ENCODE results near the gene SCO2. TPM values are rescaled to one million over a fixed set of nuclear protein-coding genes. Genes with fewer than 3 reads are reported as not detected.

The SCO2 gene
- total and polyA plus RNA-seq, 4 donors = 0.37 to 9.3 (median 6.1) TPM

DNA sequence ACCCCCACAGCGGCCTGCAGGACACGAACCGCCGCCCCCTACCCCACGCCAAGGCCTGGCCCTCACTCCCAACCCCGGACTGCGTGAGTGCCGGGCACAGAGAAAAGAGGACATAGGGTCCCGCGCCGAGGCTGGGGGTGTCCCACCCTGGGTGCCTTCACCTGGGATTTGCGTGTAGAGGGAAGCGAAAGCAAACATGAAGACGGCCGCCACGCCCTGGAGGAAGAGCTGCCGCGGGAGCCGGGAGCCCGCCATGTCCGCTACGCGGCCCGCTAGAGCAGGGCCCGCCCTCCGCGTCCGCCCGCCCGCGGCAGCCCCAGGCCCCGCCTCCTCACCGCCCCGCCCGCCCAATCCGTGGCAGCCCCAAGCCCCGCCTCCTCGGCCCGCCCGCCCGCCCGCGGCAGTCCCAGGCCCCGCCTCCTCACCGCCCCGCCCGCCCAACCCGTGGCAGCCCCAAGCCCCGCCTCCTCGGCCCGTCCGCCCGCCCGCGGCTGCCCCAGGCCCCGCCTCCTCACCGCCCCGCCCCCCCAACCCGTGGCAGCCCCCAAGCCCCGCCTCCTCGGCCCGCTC is 17.9 kb downstream of the SCO2 start, which contains the start of gene LMF2:
LMF2 (minus strand) TSS at position 282 of the 570 bp plus-strand sequence; CDS start at position 255, 27 bp downstream.
- Histone ChIP-seq H3K27me3 (ENCODE audit: control insufficient read depth in 3 of 3, insufficient read depth in 3 of 3, low read length in 2 of 3) (no peaks in the 10 kb centered on the region), H3K4me1 (ENCODE audit: control insufficient read depth in 5 of 5, insufficient read depth in 5 of 5, low read length in 5 of 5) (peaks cover 7 to 20% (median 12%) of the 10 kb centered on the region in 5 donors), H3K9ac (ENCODE audit: insufficient read depth in 1 of 2, low read length in 2 of 2) (peak within 1 kb of the TSS; percentile 61 to 86), H3K4me3 (peak within 1 kb of the TSS; percentile 90), H3K36me3 (ENCODE audit: control insufficient read depth in 4 of 4, insufficient read depth in 4 of 4, low read length in 4 of 4) (peaks cover 0 to 39% (median 4%) of the 10 kb centered on the region in 4 donors), H3K9me3 (ENCODE audit: control insufficient read depth in 4 of 4, insufficient read depth in 3 of 4, low read length in 3 of 4) (no peaks in the 10 kb centered on the region), H3K27ac (ENCODE audit: low read depth in 1 of 2, low read length in 1 of 2) (peak within 1 kb of the TSS; percentile 66 to 100)
- peak; percentile 82 for ATAC-seq (ENCODE audit: insufficient read depth, low FRiP score)
- 0 to 1% methylated on average over 9 to 57 of the region's 62 CpGs for WGBS, 2 donors
- DNase-seq = peak in 1 of 3 donors; percentile 99
- TF ChIP-seq, protein P1, sequence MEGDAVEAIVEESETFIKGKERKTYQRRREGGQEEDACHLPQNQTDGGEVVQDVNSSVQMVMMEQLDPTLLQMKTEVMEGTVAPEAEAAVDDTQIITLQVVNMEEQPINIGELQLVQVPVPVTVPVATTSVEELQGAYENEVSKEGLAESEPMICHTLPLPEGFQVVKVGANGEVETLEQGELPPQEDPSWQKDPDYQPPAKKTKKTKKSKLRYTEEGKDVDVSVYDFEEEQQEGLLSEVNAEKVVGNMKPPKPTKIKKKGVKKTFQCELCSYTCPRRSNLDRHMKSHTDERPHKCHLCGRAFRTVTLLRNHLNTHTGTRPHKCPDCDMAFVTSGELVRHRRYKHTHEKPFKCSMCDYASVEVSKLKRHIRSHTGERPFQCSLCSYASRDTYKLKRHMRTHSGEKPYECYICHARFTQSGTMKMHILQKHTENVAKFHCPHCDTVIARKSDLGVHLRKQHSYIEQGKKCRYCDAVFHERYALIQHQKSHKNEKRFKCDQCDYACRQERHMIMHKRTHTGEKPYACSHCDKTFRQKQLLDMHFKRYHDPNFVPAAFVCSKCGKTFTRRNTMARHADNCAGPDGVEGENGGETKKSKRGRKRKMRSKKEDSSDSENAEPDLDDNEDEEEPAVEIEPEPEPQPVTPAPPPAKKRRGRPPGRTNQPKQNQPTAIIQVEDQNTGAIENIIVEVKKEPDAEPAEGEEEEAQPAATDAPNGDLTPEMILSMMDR (IDR thresholded peaks at IDR 0.05; ENCODE audit: control extremely low read depth, extremely low read depth) = no peak

DNA sequence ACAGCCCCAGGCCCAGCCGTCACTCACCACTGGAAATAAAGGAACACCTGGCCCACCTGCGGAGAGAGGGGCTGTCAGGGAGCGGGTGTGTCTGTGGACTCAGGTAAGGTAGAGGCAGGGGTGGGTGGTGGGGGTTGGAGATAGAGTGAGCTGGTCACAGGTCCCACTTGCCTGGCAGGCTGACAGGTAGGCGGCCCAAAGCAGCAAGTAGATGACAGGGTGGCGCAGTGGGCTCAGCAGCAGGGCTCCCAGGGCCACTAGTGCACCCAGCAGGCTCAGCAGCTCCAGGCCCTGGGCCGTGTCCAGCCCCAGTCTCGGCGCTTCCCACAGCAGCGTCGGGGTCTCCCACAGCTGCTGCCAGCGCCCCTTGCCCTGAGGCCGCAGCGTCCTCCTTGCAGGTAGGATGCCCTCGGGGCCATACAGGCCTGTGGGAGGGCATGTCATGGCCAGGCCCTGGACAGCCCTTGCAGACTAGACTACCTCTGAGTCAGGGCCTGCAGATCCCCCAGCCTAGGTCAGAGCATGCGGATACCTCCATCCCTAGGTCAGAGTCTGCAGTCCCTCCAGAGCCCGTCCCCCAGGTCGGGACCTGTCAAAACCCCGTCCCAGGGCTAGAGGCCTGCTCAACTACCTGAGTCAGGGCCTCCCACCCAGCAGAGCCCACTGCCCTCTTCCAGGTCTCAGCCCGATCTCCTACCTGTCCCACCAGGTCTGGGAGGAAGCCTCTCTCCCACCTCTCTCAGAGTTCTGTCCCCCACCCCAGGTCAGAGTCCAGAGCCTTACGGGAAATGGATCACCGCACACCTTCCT is 18.6 kb downstream of the SCO2 start:
- DNase-seq (no peak), ATAC-seq (ENCODE audit: insufficient read depth, low FRiP score) (no peak)
- Histone ChIP-seq H3K27me3 (ENCODE audit: control insufficient read depth in 3 of 3, insufficient read depth in 3 of 3, low read length in 2 of 3) (no peaks in the 10 kb centered on the region), H3K9ac (ENCODE audit: insufficient read depth in 1 of 2, low read length in 2 of 2) (peak overlapping the region; percentile 61 to 67), H3K9me3 (ENCODE audit: control insufficient read depth in 4 of 4, insufficient read depth in 3 of 4, low read length in 3 of 4) (no peaks in the 10 kb centered on the region), H3K4me3 (peak overlapping the region; percentile 88), H3K36me3 (ENCODE audit: control insufficient read depth in 4 of 4, insufficient read depth in 4 of 4, low read length in 4 of 4) (peaks cover 0 to 40% (median 5%) of the 10 kb centered on the region in 4 donors), H3K4me1 (ENCODE audit: control insufficient read depth in 5 of 5, insufficient read depth in 5 of 5, low read length in 5 of 5) (peaks cover 7 to 20% (median 12%) of the 10 kb centered on the region in 5 donors), H3K27ac (ENCODE audit: low read depth in 1 of 2, low read length in 1 of 2) (peak overlapping the region; percentile 66 to 89)
- WGBS, 2 donors = 34 to 47% methylated on average over 21 of the region's 21 CpGs
- TF ChIP-seq, protein P1 (IDR thresholded peaks at IDR 0.05; ENCODE audit: control extremely low read depth, extremely low read depth) = no peak

DNA sequence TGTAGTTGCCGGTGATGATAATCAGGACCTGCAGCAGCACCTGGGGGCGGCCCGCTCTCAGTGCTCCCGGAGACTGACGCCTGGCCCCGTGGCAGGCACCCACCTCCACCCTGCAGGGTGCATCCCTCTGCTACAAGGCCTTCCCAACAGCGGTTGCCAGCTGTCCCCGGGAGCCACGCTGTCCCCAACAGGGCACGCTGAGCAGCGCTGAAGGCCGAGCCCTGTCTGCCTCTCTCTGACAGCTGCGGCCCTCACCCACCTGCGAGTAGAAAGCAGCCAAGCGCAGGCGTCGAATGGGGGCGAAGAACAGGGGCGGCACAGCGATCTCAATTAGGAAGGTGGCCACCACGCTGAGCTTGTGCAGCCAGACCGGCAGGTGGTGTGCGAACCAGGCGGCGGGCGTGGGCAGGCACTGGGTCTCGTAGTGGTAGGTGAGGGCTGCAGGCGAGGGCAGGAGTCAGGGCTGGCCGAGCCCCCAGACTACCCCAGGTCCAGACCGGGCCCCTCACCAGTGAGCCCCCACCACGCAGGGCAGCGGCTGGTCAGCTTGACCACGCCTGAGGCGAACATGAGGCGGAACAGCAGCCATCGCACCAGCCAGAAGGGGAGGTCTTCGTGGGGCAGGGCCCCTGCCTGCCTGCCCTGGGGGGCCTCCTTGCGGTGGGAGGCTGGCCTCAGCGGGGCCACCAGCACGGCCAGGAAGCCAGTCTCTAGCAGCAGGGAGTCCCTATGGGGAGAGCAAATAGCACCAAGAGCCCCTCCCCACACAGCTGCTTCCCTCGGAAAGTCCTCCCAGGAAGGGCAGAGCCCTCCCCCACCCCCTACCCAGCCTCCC is 19.4 kb downstream of the SCO2 start:
- H3K4me1 ChIP-seq (ENCODE audit: control insufficient read depth in 5 of 5, insufficient read depth in 5 of 5, low read length in 5 of 5) = peaks cover 7 to 20% (median 12%) of the 10 kb centered on the region in 5 donors
- WGBS, 2 donors = 91 to 94% methylated on average over 38 to 41 of the region's 41 CpGs
- H3K9ac ChIP-seq (ENCODE audit: insufficient read depth in 1 of 2, low read length in 2 of 2) = no peak overlapping the region
- no peak for ATAC-seq (ENCODE audit: insufficient read depth, low FRiP score)
- H3K9me3 ChIP-seq (ENCODE audit: control insufficient read depth in 4 of 4, insufficient read depth in 3 of 4, low read length in 3 of 4) = no peaks in the 10 kb centered on the region
- H3K27ac ChIP-seq (ENCODE audit: low read depth in 1 of 2, low read length in 1 of 2) = no peak overlapping the region
- H3K27me3 ChIP-seq (ENCODE audit: control insufficient read depth in 3 of 3, insufficient read depth in 3 of 3, low read length in 2 of 3) = no peaks in the 10 kb centered on the region
- peaks cover 0 to 40% (median 5%) of the 10 kb centered on the region in 4 donors for H3K36me3 ChIP-seq (ENCODE audit: control insufficient read depth in 4 of 4, insufficient read depth in 4 of 4, low read length in 4 of 4)
- H3K4me3 ChIP-seq = no peak overlapping the region
- no peak for DNase-seq
- TF ChIP-seq, protein P1 (IDR thresholded peaks at IDR 0.05; ENCODE audit: control extremely low read depth, extremely low read depth) = no peak
